Fibroblast of mammary gland (primary cell): ENCODE measurements around the gene PCDHB6.
"Not testable (repeated sequence)": the region's sequence is repeated elsewhere in the genome, so short reads cannot be mapped to it uniquely, and the experiment has no call there.

ENCODE experiments used
- DNase-seq: peaks from one replicate; pipeline ENCODE4 v3.0.0-alpha.2; 2010; ENCODE audit warnings: low read depth
- H3K4me3 ChIP-seq: 2 replicates; pipeline ENCODE4 v1.5.1; 2011; ENCODE audit warnings: low read depth, mild to moderate bottlenecking, low read length, moderate library complexity; ENCODE audit not compliant: control insufficient read depth
- TF ChIP-seq, protein P1 (sequence below): conservative IDR thresholded peaks from 2 replicates; pipeline ENCODE4 v1.5.1; 2011; ENCODE audit warnings: low read depth, low read length, inconsistent platforms; ENCODE audit not compliant: control insufficient read depth, insufficient read depth

PCDHB6 gene

DNA sequence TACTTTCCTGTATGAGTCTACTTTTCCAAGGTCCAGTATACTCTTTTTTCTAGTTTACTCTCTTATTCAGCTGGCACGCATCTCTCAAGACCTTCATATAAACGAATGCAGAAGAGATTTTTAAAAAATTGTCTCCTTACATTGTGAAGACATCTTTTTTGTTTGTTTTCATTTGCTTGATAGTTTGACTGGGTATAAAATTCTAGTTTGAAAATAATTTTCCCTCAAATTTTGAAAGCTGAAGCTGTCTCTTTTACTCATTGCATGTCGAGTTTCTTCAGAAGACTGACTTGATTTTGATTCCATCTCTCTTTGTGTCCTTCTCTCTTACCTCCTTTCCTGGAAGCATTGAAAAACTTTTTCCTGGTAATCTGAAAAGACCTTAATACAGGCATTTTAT, 46.5 kb downstream of the PCDHB6 start:
- no peak for DNase-seq
- TF ChIP-seq, protein P1, sequence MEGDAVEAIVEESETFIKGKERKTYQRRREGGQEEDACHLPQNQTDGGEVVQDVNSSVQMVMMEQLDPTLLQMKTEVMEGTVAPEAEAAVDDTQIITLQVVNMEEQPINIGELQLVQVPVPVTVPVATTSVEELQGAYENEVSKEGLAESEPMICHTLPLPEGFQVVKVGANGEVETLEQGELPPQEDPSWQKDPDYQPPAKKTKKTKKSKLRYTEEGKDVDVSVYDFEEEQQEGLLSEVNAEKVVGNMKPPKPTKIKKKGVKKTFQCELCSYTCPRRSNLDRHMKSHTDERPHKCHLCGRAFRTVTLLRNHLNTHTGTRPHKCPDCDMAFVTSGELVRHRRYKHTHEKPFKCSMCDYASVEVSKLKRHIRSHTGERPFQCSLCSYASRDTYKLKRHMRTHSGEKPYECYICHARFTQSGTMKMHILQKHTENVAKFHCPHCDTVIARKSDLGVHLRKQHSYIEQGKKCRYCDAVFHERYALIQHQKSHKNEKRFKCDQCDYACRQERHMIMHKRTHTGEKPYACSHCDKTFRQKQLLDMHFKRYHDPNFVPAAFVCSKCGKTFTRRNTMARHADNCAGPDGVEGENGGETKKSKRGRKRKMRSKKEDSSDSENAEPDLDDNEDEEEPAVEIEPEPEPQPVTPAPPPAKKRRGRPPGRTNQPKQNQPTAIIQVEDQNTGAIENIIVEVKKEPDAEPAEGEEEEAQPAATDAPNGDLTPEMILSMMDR = no peak
- H3K4me3 ChIP-seq = no peak overlapping the region

DNA sequence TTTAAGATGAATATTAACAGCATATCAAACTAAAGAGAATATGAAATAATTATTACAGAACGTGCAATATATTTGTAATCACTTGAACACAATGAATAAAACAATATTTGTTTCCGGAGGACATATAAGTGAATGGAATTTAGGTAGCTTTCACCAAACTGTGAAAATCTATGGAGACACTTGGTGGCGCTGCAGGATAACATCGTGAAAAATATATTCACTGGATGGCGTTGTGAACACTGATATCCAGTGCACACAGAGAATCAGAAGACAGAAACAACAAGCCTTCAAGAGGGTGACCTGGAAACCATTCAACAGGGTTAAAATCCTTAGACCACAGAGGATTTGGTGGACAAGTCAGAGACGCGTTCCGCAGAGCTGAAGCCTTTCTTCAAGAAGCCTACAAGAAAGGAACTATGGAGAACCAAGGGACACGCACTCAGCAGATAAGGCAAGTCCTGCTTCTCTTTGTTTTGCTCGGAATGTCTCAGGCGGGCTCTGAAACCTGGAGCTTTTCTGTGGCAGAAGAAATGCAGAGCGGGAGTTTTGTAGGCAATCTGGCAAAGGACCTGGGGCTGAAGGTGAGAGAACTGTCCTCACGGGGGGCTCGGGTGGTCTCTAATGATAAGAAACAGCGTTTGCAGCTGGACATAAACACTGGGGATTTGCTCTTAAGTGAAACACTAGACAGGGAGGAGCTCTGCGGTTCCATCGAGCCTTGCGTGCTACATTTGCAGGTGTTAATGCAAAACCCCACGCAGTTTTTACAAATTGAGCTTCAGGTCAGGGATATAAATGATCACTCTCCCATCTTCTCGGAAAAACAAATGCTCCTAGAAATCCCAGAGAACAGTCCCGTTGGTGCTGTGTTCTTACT, 49.7 kb downstream of the PCDHB6 start, which contains the start of gene PCDHB11:
Gene PCDHB11, plus strand, starts transcription at position 269 of the 877 bp plus-strand sequence. Its CDS starts 148 bp downstream, at position 417.
- no peak within 1 kb of the TSS for H3K4me3 ChIP-seq
- TF ChIP-seq, protein P1 = no peak

DNA sequence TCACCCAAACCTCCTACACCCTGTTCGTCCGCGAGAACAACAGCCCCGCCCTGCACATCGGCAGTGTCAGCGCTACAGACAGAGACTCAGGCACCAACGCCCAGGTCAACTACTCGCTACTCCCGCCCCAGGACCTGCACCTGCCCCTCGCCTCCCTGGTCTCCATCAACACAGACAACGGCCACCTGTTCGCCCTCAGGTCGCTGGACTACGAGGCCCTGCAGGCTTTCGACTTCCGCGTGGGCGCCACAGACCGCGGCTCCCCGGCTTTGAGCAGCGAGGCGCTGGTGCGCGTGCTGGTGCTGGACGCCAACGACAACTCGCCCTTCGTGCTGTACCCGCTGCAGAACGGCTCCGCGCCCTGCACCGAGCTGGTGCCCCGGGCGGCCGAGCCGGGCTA, 51.3 kb downstream of the PCDHB6 start:
- H3K4me3 ChIP-seq, DNase-seq: not testable (repeated sequence)

More for the DNA sequence above, 49.7 kb downstream of the PCDHB6 start, which contains the start of gene PCDHB11:
- no peak for DNase-seq

DNA sequence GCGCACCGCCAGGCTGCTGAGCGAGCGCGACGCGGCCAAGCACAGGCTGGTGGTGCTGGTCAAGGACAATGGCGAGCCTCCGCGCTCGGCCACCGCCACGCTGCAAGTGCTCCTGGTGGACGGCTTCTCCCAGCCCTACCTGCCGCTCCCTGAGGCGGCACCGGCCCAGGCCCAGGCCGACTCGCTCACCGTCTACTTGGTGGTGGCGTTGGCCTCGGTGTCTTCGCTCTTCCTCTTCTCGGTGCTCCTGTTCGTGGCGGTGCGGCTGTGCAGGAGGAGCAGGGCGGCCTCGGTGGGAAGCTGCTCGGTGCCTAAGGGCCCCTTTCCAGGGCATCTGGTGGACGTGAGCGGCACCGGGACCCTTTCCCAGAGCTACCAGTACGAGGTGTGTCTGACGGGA, 51.8 kb downstream of the PCDHB6 start:
- not testable (repeated sequence) for DNase-seq, H3K4me3 ChIP-seq
